Stimulated activated naive CD8-positive, alpha-beta T cell treated with anti-CD3 and anti-CD28 coated beads, Interleukin-15, amount 100 ng/mL, for 72 hours (primary cell): Measurements from ENCODE around the gene OR52H1.

Source experiments
- ATAC-seq: fragments of 150-1000 bp; cut with Tn5 transposase; 2 replicates; pipeline ENCODE4 v1.10.0; 2021; ENCODE audit warnings: mild to moderate bottlenecking, moderate library complexity
- DNase-seq, 2 donors: peaks; one replicate each; pipeline ENCODE4 v3.0.0; 2021 to 2022
- H3K27ac Mint-ChIP-seq, 2 donors: one replicate each; pipeline ENCODE4 v1.8.0; 2022; ENCODE audit warnings: mild to moderate bottlenecking in 2 of 2, mixed read lengths in 2 of 2, moderate library complexity in 2 of 2
- H3K27me3 Mint-ChIP-seq: one replicate; pipeline ENCODE4 v1.8.0; 2022; ENCODE audit warnings: mixed read lengths
- H3K4me1 Mint-ChIP-seq: one replicate; pipeline ENCODE4 v1.8.0; 2022; ENCODE audit warnings: mild to moderate bottlenecking, mixed read lengths
- H3K4me3 Mint-ChIP-seq, 2 donors: one replicate each; pipeline ENCODE4 v1.8.0; 2022; ENCODE audit warnings: mild to moderate bottlenecking in 2 of 2, mixed read lengths in 2 of 2, moderate library complexity in 1 of 2
- H3K9me3 Mint-ChIP-seq, 2 donors: one replicate each; pipeline ENCODE4 v1.8.0; 2022; ENCODE audit warnings: mixed read lengths in 2 of 2

OR52H1 gene

GRCh38 chr11:5553343-5553742 is 5.0 kb upstream of the OR52H1 start:
- no peaks in the 10 kb centered on the region for H3K9me3 Mint-ChIP-seq
- no peaks in the 10 kb centered on the region for H3K27me3 Mint-ChIP-seq
- H3K4me3 Mint-ChIP-seq, result no peak overlapping the region
- no peak overlapping the region for H3K27ac Mint-ChIP-seq
- DNase-seq (no peak), ATAC-seq (no peak)
- no peaks in the 10 kb centered on the region for H3K4me1 Mint-ChIP-seq

- Mint-ChIP-seq H3K27me3 (no peaks in the 10 kb centered on the region), H3K27ac (peak overlapping the region in 1 of 2 donors; percentile 13), H3K9me3 (no peaks in the 10 kb centered on the region), H3K4me1 (no peaks in the 10 kb centered on the region), H3K4me3 (no peak overlapping the region)
- DNase-seq, result no peak
- no peak for ATAC-seq
Measured at GRCh38 chr11:5550440-5551095, 2.2 kb upstream of the OR52H1 start.

DNA sequence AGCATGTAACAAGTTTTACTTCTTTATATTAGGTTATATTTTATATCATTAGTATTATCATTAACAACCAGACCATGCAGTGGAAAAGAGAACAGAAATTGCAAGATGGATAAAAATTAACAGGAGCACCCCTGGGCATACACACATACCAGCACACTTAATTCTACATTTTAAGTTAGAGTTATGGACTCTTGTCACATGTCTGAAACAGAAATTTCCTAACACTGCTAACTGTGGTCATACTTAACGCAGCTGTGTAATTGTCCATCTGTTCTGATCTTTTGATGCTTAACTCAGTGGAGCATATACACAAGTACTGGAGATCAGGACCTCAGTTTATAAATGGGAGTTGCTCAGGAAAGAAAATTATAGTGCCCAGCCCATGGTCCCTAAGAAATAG is 358 bp downstream of the OR52H1 start:
- DNase-seq (no peak), ATAC-seq (no peak)
- Mint-ChIP-seq H3K27me3 (no peaks in the 10 kb centered on the region), H3K4me1 (no peaks in the 10 kb centered on the region), H3K27ac (no peak overlapping the region), H3K4me3 (no peak overlapping the region), H3K9me3 (no peaks in the 10 kb centered on the region)

GRCh38 chr11:5546457-5546856 is 1.9 kb downstream of the OR52H1 start:
- Mint-ChIP-seq H3K4me3 (no peak overlapping the region), H3K9me3 (no peaks in the 10 kb centered on the region), H3K27me3 (no peaks in the 10 kb centered on the region), H3K27ac (no peak overlapping the region), H3K4me1 (no peaks in the 10 kb centered on the region)
- DNase-seq, result no peak
- no peak for ATAC-seq

DNA sequence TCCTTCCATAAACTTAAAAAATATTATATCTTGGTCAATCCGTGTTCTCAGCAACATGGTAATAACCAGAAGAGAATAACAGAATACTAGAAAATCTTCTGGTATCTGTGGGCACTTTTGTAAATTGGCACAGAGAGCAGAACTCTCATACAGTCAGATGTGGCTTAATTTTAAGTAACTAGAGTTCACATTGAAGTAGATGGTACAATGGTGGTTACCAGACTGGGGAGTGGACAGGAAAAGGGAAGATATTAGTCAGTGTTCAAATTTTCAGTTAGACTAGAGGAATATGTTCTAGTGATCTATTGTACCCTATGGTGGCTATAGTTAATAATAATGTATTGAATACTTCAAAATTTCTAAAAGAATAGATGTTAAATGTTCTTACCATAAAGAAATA is 6.9 kb downstream of the OR52H1 start:
- H3K4me1 Mint-ChIP-seq, result no peaks in the 10 kb centered on the region
- H3K4me3 Mint-ChIP-seq, result no peak overlapping the region
- H3K27me3 Mint-ChIP-seq, result no peaks in the 10 kb centered on the region

DNA sequence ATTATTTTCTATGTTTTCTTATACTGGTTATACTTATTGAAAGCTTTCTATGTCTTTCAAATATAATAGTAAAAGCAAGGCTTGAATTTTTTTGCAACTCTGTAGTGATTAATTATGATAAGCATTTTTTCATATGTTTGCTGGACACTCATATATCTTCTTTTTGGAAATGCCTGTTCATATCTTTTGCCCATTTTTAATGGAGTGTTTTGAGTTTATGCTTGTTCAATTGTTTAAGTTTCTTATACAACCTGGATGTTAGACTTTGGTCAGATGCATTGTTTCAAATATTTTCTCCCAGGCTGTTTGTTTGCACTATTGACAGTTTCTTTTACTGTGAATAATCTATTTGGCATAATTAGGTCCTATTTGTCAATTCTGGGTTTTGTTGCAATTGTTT is 11.9 kb downstream of the OR52H1 start:
- Mint-ChIP-seq H3K4me1 (no peaks in the 10 kb centered on the region), H3K4me3 (no peak overlapping the region), H3K27ac (no peak overlapping the region), H3K27me3 (no peaks in the 10 kb centered on the region), H3K9me3 (peaks cover 0 to 10% of the 10 kb centered on the region in 2 donors)
- DNase-seq (no peak), ATAC-seq (no peak)

More for the DNA sequence above, 6.9 kb downstream of the OR52H1 start:
- H3K9me3 Mint-ChIP-seq, result peaks cover 0 to 10% of the 10 kb centered on the region in 2 donors
- H3K27ac Mint-ChIP-seq, result no peak overlapping the region
- ATAC-seq (no peak), DNase-seq (no peak)

GRCh38 chr11:5534046-5534445 is 14.3 kb downstream of the OR52H1 start:
- ATAC-seq, result no peak
- DNase-seq, result no peak
- no peak overlapping the region for H3K27ac Mint-ChIP-seq
- no peaks in the 10 kb centered on the region for H3K4me1 Mint-ChIP-seq
- no peak overlapping the region for H3K4me3 Mint-ChIP-seq
- no peaks in the 10 kb centered on the region for H3K27me3 Mint-ChIP-seq
- peaks cover 0 to 10% of the 10 kb centered on the region in 2 donors for H3K9me3 Mint-ChIP-seq

DNA sequence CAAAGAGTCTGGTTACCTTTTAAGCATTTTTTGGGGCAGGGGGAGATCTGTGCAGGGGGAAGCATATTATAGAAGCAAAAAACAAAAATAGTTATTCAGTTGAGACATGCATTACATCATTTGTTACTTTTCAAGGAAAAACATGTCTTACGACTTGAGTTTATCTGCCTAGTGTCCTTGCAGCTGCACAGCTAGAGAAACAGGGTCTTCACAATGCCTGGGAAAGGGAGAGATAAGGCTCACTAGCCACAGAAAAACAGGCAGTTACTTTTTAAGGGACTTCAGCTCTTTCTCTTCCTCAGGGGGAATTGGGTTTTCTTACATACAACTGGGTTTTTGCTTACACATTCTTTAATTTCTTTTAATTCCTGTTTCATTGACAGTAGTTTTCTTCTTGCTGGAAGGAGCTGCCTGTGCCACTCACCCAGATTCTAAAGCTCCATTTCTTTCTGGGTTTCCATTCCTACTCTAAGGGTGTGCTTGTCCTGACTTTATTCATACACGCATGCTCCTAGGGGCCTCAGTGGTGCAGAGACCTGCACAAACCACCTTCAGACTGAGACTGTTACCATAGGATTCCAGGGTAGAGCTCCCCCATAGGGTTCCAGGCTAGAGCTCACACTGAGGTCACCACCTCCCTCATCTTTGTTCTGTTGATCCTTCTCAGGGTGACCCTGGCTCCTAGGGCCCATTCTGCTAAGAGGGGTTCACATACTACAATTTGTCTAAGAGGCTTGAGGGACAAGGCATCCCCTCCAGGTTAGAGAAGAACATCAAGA is 17.1 kb downstream of the OR52H1 start:
- H3K27ac Mint-ChIP-seq, result no peak overlapping the region
- DNase-seq (no peak), ATAC-seq (no peak)
- no peak overlapping the region for H3K4me3 Mint-ChIP-seq
- no peaks in the 10 kb centered on the region for H3K27me3 Mint-ChIP-seq
- H3K4me1 Mint-ChIP-seq, result no peaks in the 10 kb centered on the region
- no peaks in the 10 kb centered on the region for H3K9me3 Mint-ChIP-seq

GRCh38 chr11:5528495-5528894 is 19.8 kb downstream of the OR52H1 start:
- DNase-seq, result no peak
- no peak for ATAC-seq
- no peak overlapping the region for H3K4me3 Mint-ChIP-seq
- H3K4me1 Mint-ChIP-seq, result no peaks in the 10 kb centered on the region
- no peaks in the 10 kb centered on the region for H3K9me3 Mint-ChIP-seq
- no peaks in the 10 kb centered on the region for H3K27me3 Mint-ChIP-seq
- H3K27ac Mint-ChIP-seq, result no peak overlapping the region

DNA sequence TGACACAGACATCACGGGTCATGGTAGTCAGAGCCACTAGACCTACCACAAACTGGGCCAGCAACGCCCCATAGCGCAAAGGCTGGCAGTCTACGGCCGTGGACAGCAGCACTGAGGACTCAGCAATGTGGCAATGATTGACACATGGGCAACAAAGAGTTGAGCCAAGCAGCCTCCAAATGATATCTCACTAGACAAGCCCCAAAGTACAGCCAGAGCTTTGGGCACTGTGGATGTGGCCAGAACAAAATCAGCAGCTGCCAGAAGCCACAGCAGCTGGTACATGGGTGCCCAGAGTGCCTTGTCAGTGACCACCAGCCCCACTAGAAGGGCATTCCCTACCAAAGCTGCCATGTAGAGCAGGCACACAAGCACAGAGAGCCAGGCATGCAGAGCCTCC is 20.6 kb downstream of the OR52H1 start:
- ATAC-seq (no peak), DNase-seq (no peak)
- no peaks in the 10 kb centered on the region for H3K9me3 Mint-ChIP-seq
- H3K27me3 Mint-ChIP-seq, result no peaks in the 10 kb centered on the region
- no peak overlapping the region for H3K27ac Mint-ChIP-seq
- H3K4me3 Mint-ChIP-seq, result no peak overlapping the region
- H3K4me1 Mint-ChIP-seq, result no peaks in the 10 kb centered on the region

DNA sequence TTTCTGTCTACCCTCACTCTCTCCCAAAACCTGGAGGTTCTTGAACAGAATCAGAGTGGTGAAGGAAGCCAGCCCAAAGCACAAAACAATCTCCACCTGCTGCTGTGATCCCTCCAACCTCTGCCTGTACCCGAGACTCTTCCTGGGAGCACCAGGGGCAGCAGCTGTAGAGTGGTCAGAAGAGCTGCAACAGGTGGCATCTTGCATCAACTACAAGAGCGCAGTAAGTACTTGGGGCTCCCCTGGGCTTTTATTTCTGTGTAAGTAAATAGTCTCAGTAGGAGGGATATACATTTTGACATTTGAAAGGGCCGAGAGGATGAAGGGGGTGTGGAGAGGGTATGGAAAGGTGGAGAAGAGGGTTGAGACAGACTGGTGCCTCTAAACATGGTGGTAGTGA is 23.6 kb downstream of the OR52H1 start:
- Mint-ChIP-seq H3K27me3 (no peaks in the 10 kb centered on the region), H3K4me3 (no peak overlapping the region), H3K27ac (peak overlapping the region in 1 of 2 donors; percentile 39), H3K9me3 (no peaks in the 10 kb centered on the region), H3K4me1 (no peaks in the 10 kb centered on the region)
- no peak for ATAC-seq
- DNase-seq, result no peak

GRCh38 chr11:5522308-5522707 is 26.0 kb downstream of the OR52H1 start:
- no peak overlapping the region for H3K4me3 Mint-ChIP-seq
- DNase-seq (no peak), ATAC-seq (no peak)
- no peak overlapping the region for H3K27ac Mint-ChIP-seq
- H3K27me3 Mint-ChIP-seq, result no peaks in the 10 kb centered on the region
- no peaks in the 10 kb centered on the region for H3K4me1 Mint-ChIP-seq
- no peaks in the 10 kb centered on the region for H3K9me3 Mint-ChIP-seq

DNA sequence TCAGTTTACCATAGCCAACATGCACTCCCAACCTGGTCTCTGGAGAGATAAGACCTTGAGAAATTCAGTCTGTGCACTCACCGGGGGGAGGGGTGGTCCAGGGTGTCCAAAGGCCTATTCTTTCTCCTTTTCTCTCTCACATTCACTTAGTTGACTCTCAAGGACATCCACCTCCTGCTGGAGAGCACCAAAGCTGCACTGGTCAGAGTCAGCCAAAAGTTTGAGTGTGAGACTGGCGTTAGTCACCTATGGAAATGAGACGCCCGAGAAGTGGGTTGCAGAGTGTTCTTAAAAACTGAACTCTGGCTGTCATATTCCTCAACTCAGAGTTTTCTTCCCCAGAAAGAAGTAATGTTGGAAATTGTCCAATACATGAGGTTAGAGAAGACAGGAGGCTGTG is 26.8 kb downstream of the OR52H1 start:
- no peaks in the 10 kb centered on the region for H3K9me3 Mint-ChIP-seq
- DNase-seq, result no peak
- H3K4me1 Mint-ChIP-seq, result no peaks in the 10 kb centered on the region
- H3K27me3 Mint-ChIP-seq, result no peaks in the 10 kb centered on the region
- H3K4me3 Mint-ChIP-seq, result no peak overlapping the region
- no peak for ATAC-seq
- H3K27ac Mint-ChIP-seq, result no peak overlapping the region

- Mint-ChIP-seq H3K27me3 (no peaks in the 10 kb centered on the region), H3K4me3 (no peak within 1 kb of the TSS), H3K4me1 (no peaks in the 10 kb centered on the region), H3K27ac (no peak within 1 kb of the TSS), H3K9me3 (no peaks in the 10 kb centered on the region)
- no peak for ATAC-seq
- no peak for DNase-seq
Measured at GRCh38 chr11:5516599-5516998, 31.7 kb downstream of the OR52H1 start, which contains the start of gene UBQLNL. Gene UBQLNL (minus strand): TSS chr11:5516699. CDS start chr11:5516441, 258 bp downstream.

DNA sequence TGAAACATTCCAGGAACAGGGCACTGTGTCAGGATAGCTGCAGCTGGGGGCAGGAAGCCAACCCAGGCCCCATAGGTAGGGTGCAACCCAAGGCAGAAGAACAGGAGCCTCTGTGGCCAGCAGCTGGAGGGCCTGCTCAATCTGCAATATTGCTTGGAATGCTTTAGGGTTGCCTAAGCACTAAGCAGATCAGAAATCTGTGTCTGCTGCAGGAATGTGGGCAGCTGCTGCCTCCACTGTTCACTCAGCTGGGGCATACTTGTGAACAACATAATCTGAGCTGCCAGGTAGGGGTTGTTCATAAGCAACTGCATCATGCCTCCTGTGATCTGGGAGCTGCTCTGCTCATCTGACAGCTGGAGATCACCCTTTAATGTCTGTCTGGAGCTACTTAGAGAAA is 33.5 kb downstream of the OR52H1 start:
- ATAC-seq, result no peak
- H3K4me1 Mint-ChIP-seq, result no peaks in the 10 kb centered on the region

DNA sequence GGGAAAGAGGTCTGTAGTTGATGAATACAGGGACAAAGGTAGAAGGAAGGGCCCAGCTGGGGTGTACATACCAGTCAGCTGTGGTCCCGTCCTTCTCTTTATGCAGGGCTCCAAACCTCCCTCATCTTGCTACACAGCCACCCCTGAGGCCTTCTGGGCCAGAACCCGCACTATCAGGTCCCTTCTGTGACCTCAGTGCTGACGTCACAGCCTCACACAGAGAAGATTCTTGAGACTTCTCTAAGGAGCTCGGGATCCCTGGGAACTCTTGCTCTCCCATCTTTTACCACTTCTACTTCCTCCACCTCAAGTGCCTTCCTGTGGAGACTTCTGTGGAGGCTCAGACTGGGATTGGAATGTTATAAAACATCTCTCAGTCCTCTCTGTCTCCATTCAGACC is 38.5 kb downstream of the OR52H1 start, which contains the start of gene UBQLN3:
TSS of gene UBQLN3 (minus strand) at position 155 of the 400 bp plus-strand sequence. CDS start 399 bp downstream, outside the sequence.
- DNase-seq (no peak), ATAC-seq (no peak)
- Mint-ChIP-seq H3K27me3 (no peaks in the 10 kb centered on the region), H3K4me3 (no peak within 1 kb of the TSS), H3K27ac (peak within 1 kb of the TSS in 1 of 2 donors; percentile 45), H3K4me1 (no peaks in the 10 kb centered on the region), H3K9me3 (no peaks in the 10 kb centered on the region)

More for the DNA sequence above, 33.5 kb downstream of the OR52H1 start:
- H3K4me3 Mint-ChIP-seq, result no peak overlapping the region
- no peak for DNase-seq
- no peaks in the 10 kb centered on the region for H3K27me3 Mint-ChIP-seq
- no peak overlapping the region for H3K27ac Mint-ChIP-seq
- H3K9me3 Mint-ChIP-seq, result no peaks in the 10 kb centered on the region
